ENCODE data around the gene CD3E.

Gene CD3E

DNA sequence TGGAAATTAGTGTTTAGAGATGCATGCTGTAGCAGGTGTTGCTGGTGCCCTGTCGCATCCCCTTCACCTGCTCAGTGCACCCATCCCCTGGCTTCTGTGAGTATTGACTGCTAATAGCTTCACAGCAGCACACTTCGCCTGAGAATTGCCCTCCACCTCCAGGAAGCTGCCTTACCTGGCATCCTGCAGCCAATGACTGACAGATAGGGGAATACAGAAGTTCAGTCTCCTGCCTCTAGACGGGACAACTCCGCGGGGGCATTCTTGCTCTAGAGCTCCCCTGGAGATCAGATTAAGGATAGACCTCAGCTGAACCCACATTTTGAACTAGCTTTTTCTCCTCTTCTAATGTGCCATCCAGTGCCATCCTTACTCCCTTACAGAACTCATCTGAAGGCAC, 9.3 kb upstream of the CD3E start:
- Histone ChIP-seq H3K9me3 (ENCODE audit: control insufficient read depth, insufficient read depth, low read depth, low read length) (no peaks in the 10 kb centered on the region), H3K27ac (ENCODE audit: extremely low read depth, low read depth, low read length) (no peak overlapping the region), H3K36me3 (ENCODE audit: control insufficient read depth in 2 of 2, insufficient read depth in 1 of 2, low read length in 2 of 2) (no peaks in the 10 kb centered on the region), H3K4me1 (ENCODE audit: control insufficient read depth, insufficient read depth, low read length) (no peaks in the 10 kb centered on the region), H3K4me3 (ENCODE audit: low read depth, low read length) (no peak overlapping the region)
- TF ChIP-seq ZBTB21 (tag by site-specific recombination; IDR thresholded peaks at IDR 0.05) (no peak), ZNF10 (tag by site-specific recombination; IDR thresholded peaks at IDR 0.05) (0 out of 2 replicates have a peak, but pooled peaks have one; percentile 29), ZNF266 (tag by site-specific recombination; IDR thresholded peaks at IDR 0.05; ENCODE audit: low read depth) (no peak)
- ChIA-PET CTCF (interaction anchor here (0.6 to 1.9 kb wide), 29 partner anchors 8 to 488 kb away, joined by 3 to 9 read pairs (median 4); partner anchors contain the start of genes CD3E and MPZL3), POLR2A (interaction anchor here (1.3 kb wide), 1 partner anchor 43 kb away, joined by 3 read pairs; the partner anchor contains the start of gene MPZL3)

DNA sequence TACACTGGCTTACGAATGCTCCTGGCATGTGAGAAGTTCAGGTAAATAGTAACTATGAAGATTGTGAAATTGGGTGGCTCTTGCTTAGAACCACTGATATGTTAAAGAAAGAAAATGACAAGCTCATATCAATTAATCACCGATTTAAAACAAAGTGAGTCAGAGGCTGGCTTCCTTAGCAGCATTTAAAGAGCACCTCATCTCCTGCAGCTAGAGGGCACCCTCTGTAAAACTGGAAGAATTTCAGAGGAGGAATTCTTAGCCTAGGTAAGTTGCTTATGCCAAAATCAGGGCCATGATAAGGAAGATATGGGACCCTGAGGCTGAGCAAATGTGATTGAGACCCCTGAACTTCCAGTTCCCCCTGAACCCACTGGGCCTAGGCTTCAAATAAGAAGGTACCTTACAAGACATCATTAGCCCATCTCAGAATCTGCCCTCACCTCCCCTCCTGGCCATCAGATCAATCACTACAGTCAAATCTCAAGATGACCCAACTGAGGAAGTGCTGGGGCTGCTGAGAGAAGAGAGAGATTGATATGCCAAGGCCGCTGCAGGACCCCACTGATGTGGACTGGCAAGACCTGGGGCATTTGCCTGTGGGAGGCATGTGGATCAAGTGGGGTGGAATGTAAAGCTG, 8.6 kb upstream of the CD3E start:
- ChIA-PET POLR2A (interaction anchor here (1.3 kb wide), 1 partner anchor 44 kb away, joined by 3 read pairs; the partner anchor contains the start of gene MPZL3), CTCF (interaction anchor here (0.6 to 1.9 kb wide), 29 partner anchors 8 to 489 kb away, joined by 3 to 9 read pairs (median 4); partner anchors contain the start of genes CD3E and MPZL3)
- H3K27ac ChIP-seq (ENCODE audit: extremely low read depth, low read depth, low read length), result no peak overlapping the region
- H3K4me3 ChIP-seq (ENCODE audit: low read depth, low read length), result no peak overlapping the region
- H3K36me3 ChIP-seq (ENCODE audit: control insufficient read depth in 2 of 2, insufficient read depth in 1 of 2, low read length in 2 of 2), result no peaks in the 10 kb centered on the region
- H3K9me3 ChIP-seq (ENCODE audit: control insufficient read depth, insufficient read depth, low read depth, low read length), result no peaks in the 10 kb centered on the region
- no peaks in the 10 kb centered on the region for H3K4me1 ChIP-seq (ENCODE audit: control insufficient read depth, insufficient read depth, low read length)
- TF ChIP-seq ZNF837 (tag by site-specific recombination; IDR thresholded peaks at IDR 0.05) (no peak), TRIM28 (IDR thresholded peaks at IDR 0.05; ENCODE audit: borderline replicate concordance, low read length) (no peak), MYNN (tag by site-specific recombination; IDR thresholded peaks at IDR 0.05; ENCODE audit: borderline replicate concordance) (no peak), GLI2 (tag by site-specific recombination; IDR thresholded peaks at IDR 0.05; ENCODE audit: borderline replicate concordance, low read depth) (no peak), ZNF354C (tag by site-specific recombination; IDR thresholded peaks at IDR 0.05; ENCODE audit: borderline replicate concordance, low read depth) (no peak), ZNF404 (tag by site-specific recombination; IDR thresholded peaks at IDR 0.05) (no peak), ZNF426 (tag by site-specific recombination; IDR thresholded peaks at IDR 0.05) (no peak), ZNF626 (tag by site-specific recombination; IDR thresholded peaks at IDR 0.05) (no peak), MEIS1 (CRISPR knock-in tag; IDR thresholded peaks at IDR 0.05; ENCODE audit: borderline replicate concordance) (no peak), GLIS1 (tag by site-specific recombination; IDR thresholded peaks at IDR 0.05) (no peak), WT1 (tag by site-specific recombination; IDR thresholded peaks at IDR 0.05) (no peak), ZNF658 (tag by site-specific recombination; IDR thresholded peaks at IDR 0.05) (no peak), ZNF19 (tag by site-specific recombination; IDR thresholded peaks at IDR 0.05; ENCODE audit: low read depth) (no peak)
- TF ChIP-seq, protein P1, sequence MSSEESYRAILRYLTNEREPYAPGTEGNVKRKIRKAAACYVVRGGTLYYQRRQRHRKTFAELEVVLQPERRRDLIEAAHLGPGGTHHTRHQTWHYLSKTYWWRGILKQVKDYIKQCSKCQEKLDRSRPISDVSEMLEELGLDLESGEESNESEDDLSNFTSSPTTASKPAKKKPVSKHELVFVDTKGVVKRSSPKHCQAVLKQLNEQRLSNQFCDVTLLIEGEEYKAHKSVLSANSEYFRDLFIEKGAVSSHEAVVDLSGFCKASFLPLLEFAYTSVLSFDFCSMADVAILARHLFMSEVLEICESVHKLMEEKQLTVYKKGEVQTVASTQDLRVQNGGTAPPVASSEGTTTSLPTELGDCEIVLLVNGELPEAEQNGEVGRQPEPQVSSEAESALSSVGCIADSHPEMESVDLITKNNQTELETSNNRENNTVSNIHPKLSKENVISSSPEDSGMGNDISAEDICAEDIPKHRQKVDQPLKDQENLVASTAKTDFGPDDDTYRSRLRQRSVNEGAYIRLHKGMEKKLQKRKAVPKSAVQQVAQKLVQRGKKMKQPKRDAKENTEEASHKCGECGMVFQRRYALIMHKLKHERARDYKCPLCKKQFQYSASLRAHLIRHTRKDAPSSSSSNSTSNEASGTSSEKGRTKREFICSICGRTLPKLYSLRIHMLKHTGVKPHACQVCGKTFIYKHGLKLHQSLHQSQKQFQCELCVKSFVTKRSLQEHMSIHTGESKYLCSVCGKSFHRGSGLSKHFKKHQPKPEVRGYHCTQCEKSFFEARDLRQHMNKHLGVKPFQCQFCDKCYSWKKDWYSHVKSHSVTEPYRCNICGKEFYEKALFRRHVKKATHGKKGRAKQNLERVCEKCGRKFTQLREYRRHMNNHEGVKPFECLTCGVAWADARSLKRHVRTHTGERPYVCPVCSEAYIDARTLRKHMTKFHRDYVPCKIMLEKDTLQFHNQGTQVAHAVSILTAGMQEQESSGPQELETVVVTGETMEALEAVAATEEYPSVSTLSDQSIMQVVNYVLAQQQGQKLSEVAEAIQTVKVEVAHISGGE (tag by site-specific recombination; conservative IDR thresholded peaks at IDR 0.05; ENCODE audit: low read depth), result no peak
- TF ChIP-seq, protein P2, sequence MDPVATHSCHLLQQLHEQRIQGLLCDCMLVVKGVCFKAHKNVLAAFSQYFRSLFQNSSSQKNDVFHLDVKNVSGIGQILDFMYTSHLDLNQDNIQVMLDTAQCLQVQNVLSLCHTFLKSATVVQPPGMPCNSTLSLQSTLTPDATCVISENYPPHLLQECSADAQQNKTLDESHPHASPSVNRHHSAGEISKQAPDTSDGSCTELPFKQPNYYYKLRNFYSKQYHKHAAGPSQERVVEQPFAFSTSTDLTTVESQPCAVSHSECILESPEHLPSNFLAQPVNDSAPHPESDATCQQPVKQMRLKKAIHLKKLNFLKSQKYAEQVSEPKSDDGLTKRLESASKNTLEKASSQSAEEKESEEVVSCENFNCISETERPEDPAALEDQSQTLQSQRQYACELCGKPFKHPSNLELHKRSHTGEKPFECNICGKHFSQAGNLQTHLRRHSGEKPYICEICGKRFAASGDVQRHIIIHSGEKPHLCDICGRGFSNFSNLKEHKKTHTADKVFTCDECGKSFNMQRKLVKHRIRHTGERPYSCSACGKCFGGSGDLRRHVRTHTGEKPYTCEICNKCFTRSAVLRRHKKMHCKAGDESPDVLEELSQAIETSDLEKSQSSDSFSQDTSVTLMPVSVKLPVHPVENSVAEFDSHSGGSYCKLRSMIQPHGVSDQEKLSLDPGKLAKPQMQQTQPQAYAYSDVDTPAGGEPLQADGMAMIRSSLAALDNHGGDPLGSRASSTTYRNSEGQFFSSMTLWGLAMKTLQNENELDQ (tag by site-specific recombination; IDR thresholded peaks at IDR 0.05; ENCODE audit: low read depth), result no peak

Data from HEK293 (cell line).